Esophagus squamous epithelium (tissue), 5 donors: Measurements from ENCODE around the gene NRXN3. TPM values are rescaled to one million over a fixed set of nuclear protein-coding genes. Genes with fewer than 3 reads are reported as not detected.

Experiments
- DNase-seq: peaks from one replicate; lab custom pipeline; 2025; lab: John Stamatoyannopoulos, UW
- H3K27ac ChIP-seq, 4 donors: fragments of 200-600 bp; sonication (generic); one replicate each; pipeline ENCODE4 v1.5.1; 2016 to 2019; ENCODE audit warnings: mild to moderate bottlenecking in 1 of 4
- H3K27me3 ChIP-seq, 4 donors: fragments of 200-600 bp; sonication (generic); 1 replicate in 3 of 4; 2 replicates in 1 of 4; pipeline versions ENCODE4 v1.5.1 to v1.6.0; 2017 to 2021; ENCODE audit warnings: antibody characterized with exemption in 1 of 4
- H3K36me3 ChIP-seq, 3 donors: fragments of 200-600 bp; sonication (generic); one replicate each; pipeline ENCODE4 v1.5.1; 2016 to 2019
- H3K4me1 ChIP-seq, 3 donors: fragments of 200-600 bp; sonication (generic); one replicate each; pipeline ENCODE4 v1.5.1; 2017 to 2019
- H3K4me3 ChIP-seq, 4 donors: fragments of 200-600 bp; sonication (generic); 1 replicate in 3 of 4; 2 replicates in 1 of 4; pipeline ENCODE4 v1.5.1; 2016 to 2019; ENCODE audit warnings: mild to moderate bottlenecking in 2 of 4, moderate library complexity in 1 of 4
- H3K9me3 ChIP-seq, 3 donors: fragments of 200-600 bp; sonication (generic); one replicate each; pipeline ENCODE4 v1.5.1; 2016 to 2019
- CTCF ChIP-seq, 6 experiments: fragments of 450-650 bp in 4 of 6; fragments of 200-600 bp in 2 of 6; sonication (generic) in 2 of 6; IDR thresholded peaks; one replicate each; pipeline ENCODE4 v1.5.1; 2016 to 2019; ENCODE audit warnings: antibody characterized with exemption in 6 of 6, mild to moderate bottlenecking in 4 of 6, moderate library complexity in 4 of 6
- POLR2A ChIP-seq, 4 donors: fragments of 450-650 bp; IDR thresholded peaks; one replicate each; pipeline ENCODE4 v1.6.1; 2017; ENCODE audit warnings: antibody characterized with exemption in 4 of 4, mild to moderate bottlenecking in 4 of 4, moderate library complexity in 3 of 4
- WGBS, 2 donors: methylation state at CpG; one replicate each; pipeline ENCODE4 v1.1.5; 2018; 5-methylcytosine and 5-hydroxymethylcytosine counted together
- intact Hi-C: fragments of 100-400 bp; cut with DNase I; formaldehyde crosslinking; loops from one replicate; pipeline ENCODE4 v1.15.0; 2022
- total RNA-seq, 4 donors: library from RNA; depleted of rRNA; stranded (reverse); fragments of >200 nt; gene quantifications; one replicate each; pipeline ENCODE4 v1.1.0, GENCODE V29; 2016
- donor health status: DM: yes; HTN: yes; CAD: no.

Gene NRXN3
- total RNA-seq, 4 donors from 2014 or later: 0.30 to 15.8 (median 1.5) TPM

- 94 to 96% methylated on average over 1 to 2 of the region's 2 CpGs for WGBS, 2 donors
Observed at GRCh38 chr14:78992867-78993266, 822.7 kb downstream of the NRXN3 start.

GRCh38 chr14:78997811-78998210 is 827.6 kb downstream of the NRXN3 start:
- H3K36me3 ChIP-seq: no peaks in the 10 kb centered on the region
- 33 to 58% methylated on average over 1 of the region's 1 CpG for whole genome bisulfite sequencing, 2 donors
- no peak for TF ChIP-seq CTCF (IDR thresholded peaks at IDR 0.05)
- DNase-seq: no peak
- H3K27me3 ChIP-seq: no peaks in the 10 kb centered on the region
- H3K27ac ChIP-seq: no peak overlapping the region
- no peaks in the 10 kb centered on the region for H3K9me3 ChIP-seq
- intact Hi-C loops: no loop called here
- no peak overlapping the region for H3K4me3 ChIP-seq
- no peaks in the 10 kb centered on the region for H3K4me1 ChIP-seq

More at GRCh38 chr14:78992867-78993266, 822.7 kb downstream of the NRXN3 start:
- Histone ChIP-seq H3K4me3 (no peak overlapping the region), H3K27ac (no peak overlapping the region), H3K4me1 (no peaks in the 10 kb centered on the region), H3K36me3 (no peaks in the 10 kb centered on the region), H3K27me3 (no peaks in the 10 kb centered on the region), H3K9me3 (no peaks in the 10 kb centered on the region)
- DNase-seq: no peak
- TF ChIP-seq CTCF (IDR thresholded peaks at IDR 0.05): no peak
- TF ChIP-seq POLR2A (IDR thresholded peaks at IDR 0.05): no peak
- intact Hi-C loops: no loop called here

- H3K4me1 ChIP-seq: no peaks in the 10 kb centered on the region
- TF ChIP-seq POLR2A (IDR thresholded peaks at IDR 0.05): no peak
- no peak for TF ChIP-seq CTCF (IDR thresholded peaks at IDR 0.05)
- no peak overlapping the region for H3K27ac ChIP-seq
- no peaks in the 10 kb centered on the region for H3K27me3 ChIP-seq
- intact Hi-C loops: no loop called here
- no peak for DNase-seq
- no peaks in the 10 kb centered on the region for H3K36me3 ChIP-seq
- no peak overlapping the region for H3K4me3 ChIP-seq
- WGBS, 2 donors: 76 to 96% methylated on average over 2 of the region's 2 CpGs
- H3K9me3 ChIP-seq: no peaks in the 10 kb centered on the region
Observed at GRCh38 chr14:79009286-79009685, 839.1 kb downstream of the NRXN3 start.

DNA sequence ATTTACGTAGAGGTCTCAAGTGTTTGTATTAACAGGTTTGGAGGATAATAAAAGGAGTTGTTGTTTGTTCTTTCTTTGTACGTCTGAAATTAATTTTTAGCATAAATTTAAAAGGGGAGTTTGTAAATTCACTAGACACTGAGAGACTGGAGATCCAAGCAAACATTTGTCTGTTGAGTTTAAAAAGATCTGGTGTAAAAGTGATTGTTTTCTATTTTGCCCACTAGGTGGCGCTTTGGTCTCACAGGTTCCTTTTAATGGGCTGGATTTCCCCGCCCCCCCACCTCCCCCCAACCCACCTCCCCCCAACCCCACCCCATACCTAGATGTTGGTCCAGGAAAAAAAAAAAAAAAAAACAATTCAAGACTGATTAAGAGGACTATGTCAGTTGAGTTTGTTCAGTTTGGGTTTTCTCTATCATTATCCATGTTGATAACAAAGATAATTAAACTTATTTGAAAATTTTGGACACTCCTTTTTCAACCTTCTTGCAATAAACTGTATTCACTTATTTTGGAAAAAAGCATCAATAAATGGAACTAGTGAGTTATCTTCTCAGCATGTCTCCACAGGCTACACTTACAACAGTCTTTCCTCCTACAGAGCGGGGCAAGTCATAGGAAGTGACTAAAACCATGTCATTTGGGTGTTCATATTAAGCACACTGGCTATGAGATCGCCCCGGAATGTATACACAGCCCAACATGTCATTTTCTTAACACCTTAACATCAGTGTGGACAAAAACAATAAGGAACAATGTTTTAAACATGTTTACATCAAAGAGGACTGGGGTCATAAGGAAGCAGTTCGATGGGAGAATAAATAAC is 841.1 kb downstream of the NRXN3 start:
- peak in 4 of 6 experiments; percentile 24 to 44 (median 34) for TF ChIP-seq CTCF (IDR thresholded peaks at IDR 0.05)
- TF ChIP-seq POLR2A (IDR thresholded peaks at IDR 0.05): no peak
- Histone ChIP-seq H3K27me3 (no peaks in the 10 kb centered on the region), H3K4me3 (no peak overlapping the region), H3K27ac (no peak overlapping the region), H3K36me3 (no peaks in the 10 kb centered on the region), H3K9me3 (no peaks in the 10 kb centered on the region), H3K4me1 (no peaks in the 10 kb centered on the region)
- WGBS, 2 donors: 27 to 29% methylated on average over 7 to 8 of the region's 8 CpGs
- intact Hi-C loops: no loop called here
- no peak for DNase-seq

- H3K9me3 ChIP-seq: no peaks in the 10 kb centered on the region
- intact Hi-C loops: no loop called here
- no peaks in the 10 kb centered on the region for H3K27me3 ChIP-seq
- no peak overlapping the region for H3K4me3 ChIP-seq
- no peaks in the 10 kb centered on the region for H3K4me1 ChIP-seq
- H3K27ac ChIP-seq: no peak overlapping the region
- no peak for DNase-seq
- TF ChIP-seq CTCF (IDR thresholded peaks at IDR 0.05): no peak
- H3K36me3 ChIP-seq: no peaks in the 10 kb centered on the region
Observed at GRCh38 chr14:79011920-79012204, 841.7 kb downstream of the NRXN3 start.
